Stimulated activated memory B cell treated with anti-CD40 and anti-IgM and Interleukin-4, amounts not matched to agents 10 μg/mL and 1 μg/mL and 100 μg/mL, for 72 hours (primary cell): ENCODE measurements around the gene BTC.
A peak's percentile ranks its signal among the peaks of the same experiment; 100 is the strongest.
"Not testable (repeated sequence)": the region's sequence is repeated elsewhere in the genome, so short reads cannot be mapped to it uniquely, and the experiment has no call there.

Source experiments
- ATAC-seq: fragments of 150-1000 bp; cut with Tn5 transposase; 2 replicates; pipeline ENCODE4 v1.10.0; 2021
- H3K27ac Mint-ChIP-seq: one replicate; pipeline ENCODE4 v1.8.0; 2022; ENCODE audit warnings: mild to moderate bottlenecking, mixed read lengths
- H3K27me3 Mint-ChIP-seq: one replicate; pipeline ENCODE4 v1.8.0; 2022; ENCODE audit warnings: mixed read lengths
- H3K36me3 Mint-ChIP-seq: one replicate; pipeline ENCODE4 v1.8.0; 2022; ENCODE audit warnings: mixed read lengths
- H3K4me1 Mint-ChIP-seq: one replicate; pipeline ENCODE4 v1.8.0; 2022; ENCODE audit warnings: mixed read lengths
- H3K4me3 Mint-ChIP-seq: one replicate; pipeline ENCODE4 v1.8.0; 2022; ENCODE audit warnings: mild to moderate bottlenecking, moderate library complexity, mixed read lengths
- H3K9me3 Mint-ChIP-seq: one replicate; pipeline ENCODE4 v1.8.0; 2022; ENCODE audit warnings: mixed read lengths

Gene BTC

GRCh38 chr4:74733756-74734155, 60.6 kb downstream of the BTC start:
- Mint-ChIP-seq H3K4me1 (no peaks in the 10 kb centered on the region), H3K36me3 (no peaks in the 10 kb centered on the region), H3K27ac (no peak overlapping the region), H3K4me3 (no peak overlapping the region), H3K27me3 (peaks cover 13% of the 10 kb centered on the region), H3K9me3 (no peaks in the 10 kb centered on the region)
- ATAC-seq: no peak

DNA sequence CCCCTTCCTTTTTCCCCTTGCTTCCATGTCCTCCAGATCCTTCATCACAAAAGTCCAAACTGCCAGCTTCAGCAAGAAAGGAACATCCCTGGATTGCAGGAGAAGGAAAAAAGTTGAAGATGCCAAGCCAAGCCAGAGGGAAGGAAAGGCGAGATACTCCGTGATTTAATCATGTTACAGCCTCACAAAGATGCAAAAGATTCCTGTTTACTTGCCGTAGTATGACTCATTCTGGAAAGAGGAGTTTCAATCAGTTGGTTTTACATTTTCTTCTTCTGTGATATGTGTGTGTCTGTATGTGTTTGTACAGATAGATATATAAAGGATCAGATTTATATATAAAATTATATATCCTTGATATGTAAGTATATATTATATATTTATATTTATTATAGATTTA, 69.3 kb downstream of the BTC start:
- peaks cover 4% of the 10 kb centered on the region for H3K9me3 Mint-ChIP-seq
- no peak overlapping the region for H3K4me3 Mint-ChIP-seq
- no peaks in the 10 kb centered on the region for H3K36me3 Mint-ChIP-seq
- no peak overlapping the region for H3K27ac Mint-ChIP-seq
- H3K27me3 Mint-ChIP-seq: peaks cover 14% of the 10 kb centered on the region
- no peak for ATAC-seq
- H3K4me1 Mint-ChIP-seq: no peaks in the 10 kb centered on the region

GRCh38 chr4:74716436-74716765, 77.9 kb downstream of the BTC start:
- H3K9me3 Mint-ChIP-seq: peaks cover 5% of the 10 kb centered on the region
- no peak for ATAC-seq
- no peak overlapping the region for H3K4me3 Mint-ChIP-seq
- H3K4me1 Mint-ChIP-seq: peaks cover 12% of the 10 kb centered on the region
- peaks cover 6% of the 10 kb centered on the region for H3K27me3 Mint-ChIP-seq
- H3K36me3 Mint-ChIP-seq: no peaks in the 10 kb centered on the region
- no peak overlapping the region for H3K27ac Mint-ChIP-seq

DNA sequence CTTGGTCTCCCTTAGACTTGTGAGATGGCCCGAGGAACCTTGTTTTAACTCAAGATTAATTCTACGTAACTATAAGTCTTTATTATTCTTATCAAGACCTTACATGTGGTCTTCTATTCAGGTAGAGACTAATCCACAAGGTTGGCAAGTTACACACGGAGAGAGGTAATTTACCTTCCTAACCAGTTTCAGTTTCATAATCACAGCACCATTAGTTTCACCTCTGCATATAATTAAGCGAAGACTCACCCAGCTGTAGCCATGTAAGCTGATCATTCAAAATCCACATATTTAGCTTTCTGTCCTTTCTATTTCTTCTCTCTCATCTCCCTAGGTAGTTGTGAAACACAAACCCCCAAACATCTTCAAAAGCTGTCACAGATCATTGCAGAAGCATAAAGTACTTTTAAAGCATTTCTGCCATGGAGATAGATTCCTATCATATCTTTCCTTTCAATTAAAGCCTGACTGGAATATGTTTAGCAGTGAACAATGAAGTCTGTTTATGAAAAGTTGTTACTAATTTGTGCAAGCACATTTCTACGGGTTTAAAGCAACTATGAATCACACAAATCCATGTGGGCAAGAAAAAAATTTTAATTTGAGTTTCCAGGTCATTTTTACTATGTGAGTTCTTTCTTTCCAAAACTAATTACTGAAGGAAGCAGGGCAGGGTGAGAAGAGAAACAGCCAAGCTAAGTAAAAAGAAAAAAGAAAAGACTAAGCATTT, 78.5 kb downstream of the BTC start:
- peak; percentile 64 for ATAC-seq
- Mint-ChIP-seq H3K27ac (no peak overlapping the region), H3K4me3 (no peak overlapping the region), H3K9me3 (peaks cover 5% of the 10 kb centered on the region), H3K4me1 (peaks cover 12% of the 10 kb centered on the region), H3K27me3 (peaks cover 9% of the 10 kb centered on the region), H3K36me3 (no peaks in the 10 kb centered on the region)

DNA sequence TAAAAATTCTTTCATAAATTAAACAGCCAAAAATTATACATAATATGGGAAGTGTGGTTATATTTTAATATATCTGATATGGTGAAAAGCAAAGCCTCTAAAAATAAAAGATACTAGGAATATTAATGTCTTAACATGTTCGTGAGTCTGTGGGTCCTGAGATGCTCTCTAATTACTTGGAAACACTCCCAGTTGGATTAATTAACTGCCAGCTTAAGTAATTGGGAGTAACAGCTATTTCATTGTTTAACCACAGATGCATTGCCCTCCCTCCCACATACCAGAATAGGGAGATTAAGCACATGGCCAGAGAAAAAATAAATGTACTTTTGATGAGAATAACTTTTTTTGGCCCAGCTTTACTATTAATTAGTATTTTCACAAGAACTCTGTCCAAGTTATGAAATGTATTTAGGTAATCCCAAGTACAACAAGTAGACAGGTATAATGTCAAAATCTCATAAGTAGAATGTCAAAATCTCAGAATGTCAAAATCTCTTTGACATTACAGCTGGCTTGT, 79.7 kb downstream of the BTC start:
- H3K27me3 Mint-ChIP-seq: peaks cover 9% of the 10 kb centered on the region
- H3K9me3 Mint-ChIP-seq: peaks cover 5% of the 10 kb centered on the region
- H3K36me3 Mint-ChIP-seq: no peaks in the 10 kb centered on the region
- H3K4me3 Mint-ChIP-seq: no peak overlapping the region
- no peak overlapping the region for H3K27ac Mint-ChIP-seq
- H3K4me1 Mint-ChIP-seq: peaks cover 12% of the 10 kb centered on the region
- no peak for ATAC-seq

DNA sequence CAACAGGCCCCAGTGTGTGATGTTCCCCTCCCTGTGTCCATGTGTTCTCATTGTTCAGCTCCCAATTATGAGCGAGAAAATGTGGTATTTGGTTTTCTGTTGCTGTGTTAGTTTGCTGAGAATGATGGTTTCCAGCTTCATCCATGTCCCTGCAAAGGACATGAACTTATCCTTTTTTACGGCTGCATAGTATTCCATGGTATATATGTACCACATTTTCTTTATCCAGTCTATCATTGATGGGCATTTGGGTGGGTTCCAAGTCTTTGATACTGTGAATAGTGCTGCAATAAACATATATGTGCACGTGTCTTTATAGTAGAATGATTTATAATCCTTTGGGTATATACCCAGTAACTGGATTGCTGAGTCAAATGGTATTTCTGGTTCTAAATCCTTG, 86.2 kb downstream of the BTC start:
- not testable (repeated sequence) for H3K4me1 Mint-ChIP-seq, ATAC-seq, H3K9me3 Mint-ChIP-seq, H3K36me3 Mint-ChIP-seq, H3K4me3 Mint-ChIP-seq, H3K27ac Mint-ChIP-seq, H3K27me3 Mint-ChIP-seq
